CD4-positive, alpha-beta T cell treated with Interleukin-4 for 1 hour (primary cell): ENCODE measurements around the gene RFWD3.
"Not testable (repeated sequence)": the region's sequence is repeated elsewhere in the genome, so short reads cannot be mapped to it uniquely, and the experiment has no call there.

ENCODE experiments used
- DNase-seq, 2 donors: peaks; one replicate each; pipeline ENCODE4 v3.0.0-alpha.2; 2020 to 2022

Gene RFWD3, protein sequence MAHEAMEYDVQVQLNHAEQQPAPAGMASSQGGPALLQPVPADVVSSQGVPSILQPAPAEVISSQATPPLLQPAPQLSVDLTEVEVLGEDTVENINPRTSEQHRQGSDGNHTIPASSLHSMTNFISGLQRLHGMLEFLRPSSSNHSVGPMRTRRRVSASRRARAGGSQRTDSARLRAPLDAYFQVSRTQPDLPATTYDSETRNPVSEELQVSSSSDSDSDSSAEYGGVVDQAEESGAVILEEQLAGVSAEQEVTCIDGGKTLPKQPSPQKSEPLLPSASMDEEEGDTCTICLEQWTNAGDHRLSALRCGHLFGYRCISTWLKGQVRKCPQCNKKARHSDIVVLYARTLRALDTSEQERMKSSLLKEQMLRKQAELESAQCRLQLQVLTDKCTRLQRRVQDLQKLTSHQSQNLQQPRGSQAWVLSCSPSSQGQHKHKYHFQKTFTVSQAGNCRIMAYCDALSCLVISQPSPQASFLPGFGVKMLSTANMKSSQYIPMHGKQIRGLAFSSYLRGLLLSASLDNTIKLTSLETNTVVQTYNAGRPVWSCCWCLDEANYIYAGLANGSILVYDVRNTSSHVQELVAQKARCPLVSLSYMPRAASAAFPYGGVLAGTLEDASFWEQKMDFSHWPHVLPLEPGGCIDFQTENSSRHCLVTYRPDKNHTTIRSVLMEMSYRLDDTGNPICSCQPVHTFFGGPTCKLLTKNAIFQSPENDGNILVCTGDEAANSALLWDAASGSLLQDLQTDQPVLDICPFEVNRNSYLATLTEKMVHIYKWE

DNA sequence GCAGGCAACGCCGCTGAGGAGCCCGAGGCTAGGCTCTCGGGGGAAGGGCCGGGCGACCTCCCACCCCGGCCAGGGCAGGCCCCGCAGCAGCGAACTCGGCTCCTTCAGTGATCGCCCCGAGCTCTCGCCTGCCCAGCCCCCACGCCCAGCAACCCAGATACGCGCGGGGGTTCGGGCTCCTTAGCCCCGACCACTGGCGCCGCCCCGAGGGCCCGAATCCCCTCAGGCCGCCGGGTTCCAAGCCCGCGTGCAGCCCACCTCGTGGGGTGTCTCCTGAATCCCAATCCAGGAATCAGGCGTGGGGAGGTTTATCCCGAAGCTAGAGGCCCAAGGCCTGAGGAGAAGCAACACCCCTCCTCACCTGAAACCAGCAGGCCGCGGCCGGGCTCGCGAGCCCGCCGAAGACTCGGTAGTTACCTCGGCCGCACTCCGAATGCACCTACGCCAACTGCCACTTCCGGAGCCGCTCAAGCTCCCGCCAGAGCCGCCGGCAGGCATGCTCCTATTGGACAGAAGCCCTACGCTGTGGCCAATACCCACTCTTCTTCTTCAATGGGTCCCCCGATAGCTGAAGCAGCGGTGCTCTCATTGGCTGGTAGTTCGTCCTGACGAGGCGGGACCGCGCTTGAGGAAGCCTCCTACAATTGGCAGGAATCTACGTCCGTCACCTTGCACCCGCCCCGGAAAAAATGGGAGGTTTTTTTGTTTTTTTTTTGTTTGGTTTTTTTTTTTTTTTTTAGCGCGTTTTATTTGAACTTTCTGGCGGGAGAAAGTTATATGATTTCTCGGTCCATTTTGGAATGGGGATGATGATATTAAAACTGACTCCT is at the start of gene RFWD3:
RFWD3 (minus strand) TSS at position 453 of the 830 bp plus-strand sequence. CDS start 5,428 bp downstream, outside the sequence.
- peak; percentile 99 for DNase-seq

- no peak for DNase-seq
Measured at GRCh38 chr16:74716355-74716754, 49.7 kb upstream of the RFWD3 start.

- no peak for DNase-seq
Measured at GRCh38 chr16:74713876-74714275, 47.2 kb upstream of the RFWD3 start.

GRCh38 chr16:74713325-74713724 is 46.6 kb upstream of the RFWD3 start:
- no peak for DNase-seq

GRCh38 chr16:74711938-74712337 is 45.3 kb upstream of the RFWD3 start:
- no peak for DNase-seq

DNA sequence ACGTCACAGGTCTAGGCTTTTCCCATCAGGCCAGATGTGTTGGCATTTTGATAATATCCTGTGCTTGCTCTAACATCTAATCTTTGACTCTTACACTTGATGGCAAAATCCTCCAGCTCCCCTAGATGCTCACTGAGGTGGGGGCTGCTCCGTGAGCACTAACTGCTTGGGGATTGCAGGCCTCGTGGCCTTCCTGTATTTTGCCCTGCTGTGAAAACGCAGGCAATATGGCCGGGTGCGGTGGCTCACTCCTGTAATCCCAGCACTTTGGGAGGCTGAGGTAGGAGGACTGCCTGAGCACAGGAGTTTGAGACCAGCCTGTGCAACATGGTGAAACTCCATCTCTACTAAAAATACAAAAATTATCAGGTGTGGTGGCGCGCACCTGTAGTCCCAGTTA is 43.7 kb upstream of the RFWD3 start:
- DNase-seq = no peak

GRCh38 chr16:74709441-74709877 is 42.8 kb upstream of the RFWD3 start:
- peak; percentile 80 to 82 for DNase-seq

GRCh38 chr16:74700438-74701225 is 34.0 kb upstream of the RFWD3 start, which contains the start of gene MLKL:
Gene MLKL, minus strand, starts transcription at chr16:74700862. Its CDS starts 5,105 bp downstream, at chr16:74695757.
- peak; percentile 52 to 61 for DNase-seq

DNA sequence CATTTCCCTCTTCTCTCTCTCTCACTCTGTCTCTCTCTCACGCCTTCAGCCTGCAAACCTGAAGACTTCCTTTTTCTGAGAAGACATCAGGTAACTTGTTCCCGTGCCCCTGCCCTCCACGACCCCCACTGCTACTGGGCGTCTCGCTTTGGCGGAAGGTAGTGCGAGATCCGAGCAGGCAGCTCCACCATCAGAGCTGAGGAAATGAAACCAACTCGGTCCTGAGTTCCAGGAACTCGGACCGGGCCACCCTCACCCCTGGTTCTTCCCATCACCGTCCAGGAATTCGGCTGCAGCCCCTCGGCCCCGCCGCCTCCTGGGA is 33.4 kb upstream of the RFWD3 start:
- DNase-seq = peak; percentile 26 to 32

- no peak for DNase-seq
Measured at GRCh38 chr16:74699666-74700065, 33.0 kb upstream of the RFWD3 start.

DNA sequence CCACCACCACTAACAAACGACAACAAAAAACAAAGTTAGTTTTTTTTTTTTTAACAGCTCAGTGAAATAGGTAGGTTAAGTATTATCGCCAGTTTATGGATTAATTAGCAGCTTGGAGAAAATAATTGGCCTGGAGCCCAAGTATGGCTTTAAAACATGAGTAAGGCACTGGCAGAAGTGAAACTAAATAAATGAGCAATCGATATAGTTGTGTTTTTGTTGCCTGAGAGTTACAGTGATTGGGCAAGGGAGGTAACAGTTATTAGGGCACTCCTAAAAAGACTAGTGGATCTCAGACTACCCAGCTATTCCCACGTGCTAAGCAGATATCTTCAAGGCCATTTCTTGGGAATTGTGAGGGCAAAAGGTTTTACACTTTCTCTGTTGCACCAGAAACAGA is 31.5 kb upstream of the RFWD3 start:
- peak in 1 of 2 donors; percentile 19 for DNase-seq

- peak; percentile 82 to 85 for DNase-seq
Measured at GRCh38 chr16:74695450-74696422, 29.1 kb upstream of the RFWD3 start.

DNA sequence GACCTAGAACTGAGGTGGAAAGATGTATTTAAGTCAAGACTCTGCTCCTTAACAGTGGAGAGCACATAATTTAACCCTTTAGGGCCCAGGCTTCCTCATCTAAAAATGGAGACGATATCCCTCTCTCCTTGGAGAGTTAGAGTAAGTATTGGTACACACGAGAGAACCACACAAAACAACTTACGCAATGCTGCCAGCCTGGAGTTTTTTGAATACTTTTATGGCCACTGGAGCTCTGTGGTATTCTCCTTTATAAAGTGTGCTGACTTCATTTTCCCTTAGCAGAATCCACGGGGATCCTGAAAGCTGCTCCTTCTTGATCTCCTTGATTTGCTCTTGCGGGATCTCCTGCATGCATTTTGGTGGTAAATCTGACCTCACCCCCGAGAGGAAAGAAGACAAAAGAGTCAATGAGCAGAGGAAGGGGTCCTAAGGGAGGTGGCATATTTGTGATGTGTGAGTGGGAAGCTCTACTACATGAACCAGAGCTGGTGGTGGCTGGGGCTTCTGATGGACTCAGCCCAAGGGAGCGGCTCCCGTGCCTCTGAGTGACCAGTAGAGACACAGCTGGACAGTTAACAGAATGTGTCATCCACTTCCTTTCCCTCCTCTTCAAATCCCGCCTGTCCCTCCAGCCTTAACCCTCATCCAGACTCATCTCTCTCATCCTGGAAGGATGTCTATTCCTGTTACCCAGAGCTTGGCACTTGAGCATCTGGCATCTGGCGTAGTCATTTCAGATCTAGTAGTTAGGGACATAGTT is 24.6 kb upstream of the RFWD3 start:
- DNase-seq = no peak

GRCh38 chr16:74682556-74682955 is 15.9 kb upstream of the RFWD3 start:
- no peak for DNase-seq

GRCh38 chr16:74680681-74681080 is 14.0 kb upstream of the RFWD3 start:
- no peak for DNase-seq

DNA sequence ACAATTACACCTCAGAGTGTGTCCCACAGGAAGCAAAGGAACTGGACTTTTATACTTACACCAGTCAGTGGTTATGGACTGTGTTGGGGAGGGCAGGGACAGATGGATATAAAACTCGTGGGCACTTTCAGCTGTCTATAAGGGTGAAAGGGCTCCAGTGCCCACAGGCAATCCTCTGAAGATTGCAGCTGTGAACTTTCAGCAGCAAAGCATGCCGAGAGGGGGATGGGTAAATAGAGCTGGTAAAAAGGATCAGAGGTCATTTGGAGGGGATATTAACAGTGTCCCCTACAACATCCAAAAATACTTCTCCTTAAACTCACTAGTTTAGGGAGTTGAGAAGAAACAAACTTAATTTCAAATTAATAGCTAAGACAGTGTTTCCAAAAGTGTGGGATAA is 13.3 kb upstream of the RFWD3 start:
- DNase-seq = no peak

DNA sequence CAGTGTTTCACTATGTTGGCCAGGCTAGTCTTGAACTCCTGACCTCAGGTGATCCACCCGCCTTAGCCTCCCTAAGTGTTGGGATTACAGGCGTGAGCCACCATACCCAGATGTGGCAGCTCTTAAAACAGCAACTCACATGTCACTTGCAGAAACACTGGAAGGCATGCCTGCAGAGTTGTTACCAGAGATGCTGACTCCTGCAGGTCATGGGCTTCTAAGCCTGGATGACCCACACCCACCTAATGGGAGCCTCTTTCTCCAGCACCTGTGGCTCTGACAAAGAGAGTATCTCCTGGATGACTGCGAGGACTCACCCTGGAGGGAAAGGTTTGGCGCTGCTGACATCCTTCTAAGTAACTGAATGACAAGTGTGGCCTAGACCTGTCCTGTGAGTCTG is 11.2 kb upstream of the RFWD3 start:
- DNase-seq = no peak

DNA sequence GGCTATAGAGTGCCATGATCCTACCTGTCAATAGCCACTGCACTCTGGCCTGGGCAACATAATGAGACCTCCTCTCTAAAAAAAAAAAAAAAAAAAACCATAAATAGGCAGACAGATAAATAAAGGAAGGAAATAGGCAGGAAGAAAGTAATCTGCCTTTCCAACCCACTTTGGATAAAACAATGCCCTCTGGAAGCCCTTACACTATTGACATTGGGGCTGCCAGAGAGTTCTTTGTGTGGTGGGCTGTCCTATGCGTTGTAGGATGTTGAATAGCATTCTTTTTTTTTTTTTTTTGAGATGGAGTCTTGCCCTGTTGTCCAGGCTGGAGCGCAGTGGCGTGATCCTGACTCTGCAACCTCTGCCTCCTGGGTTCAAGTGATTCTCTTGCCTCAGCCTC is 7.2 kb upstream of the RFWD3 start:
- no peak for DNase-seq

- not testable (repeated sequence) for DNase-seq
Measured at GRCh38 chr16:74668877-74669276, 2.2 kb upstream of the RFWD3 start.

DNA sequence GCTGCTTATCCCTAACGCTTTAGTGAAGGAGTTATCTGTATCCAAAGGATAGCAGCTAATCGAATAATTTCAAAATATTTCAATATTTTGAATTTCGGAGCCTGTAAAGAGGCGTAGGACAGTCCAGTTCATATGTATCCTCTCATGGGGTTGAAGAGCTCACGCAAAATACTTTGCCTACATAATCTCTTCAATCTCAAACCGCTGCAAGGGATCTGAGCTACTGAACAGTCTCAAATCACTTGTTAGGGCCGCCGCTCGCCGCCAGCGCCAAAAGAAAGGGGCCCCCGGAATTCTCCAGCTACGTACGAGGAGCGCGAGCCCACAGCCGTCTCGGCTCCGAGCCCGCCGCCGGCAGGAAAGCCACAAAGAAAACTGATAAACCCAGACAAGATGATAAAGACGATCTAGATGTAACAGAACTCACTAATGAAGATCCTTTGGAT is 601 bp upstream of the RFWD3 start:
- DNase-seq = peak in 1 of 2 donors; percentile 17
